ENCODE measurements around the gene GPHN. TPM values are rescaled to one million over a fixed set of nuclear protein-coding genes. Genes with fewer than 3 reads are reported as not detected.

GPHN gene
- total and polyA plus RNA-seq, 8 donors, result 15.7 to 98.7 (median 35.7) TPM

- no peaks in the 10 kb centered on the region for H3K4me1 ChIP-seq
- no peaks in the 10 kb centered on the region for H3K36me3 ChIP-seq
- DNase-seq, result no peak
- no peak overlapping the region for H3K27ac ChIP-seq
- H3K9me3 ChIP-seq, result peaks cover 3 to 38% (median 20%) of the 10 kb centered on the region in 4 donors
- no peaks in the 10 kb centered on the region for H3K27me3 ChIP-seq
- TF ChIP-seq POLR2AphosphoS5 (IDR thresholded peaks at IDR 0.05) (no peak), EP300 (IDR thresholded peaks at IDR 0.05) (no peak), CTCF (IDR thresholded peaks at IDR 0.05) (no peak), POLR2A (IDR thresholded peaks at IDR 0.05) (no peak)
- no peak overlapping the region for H3K4me3 ChIP-seq
- intact Hi-C loops (cut with DNase I; ENCODE audit: low total_unique reads), result no loop called here
Observed at GRCh38 chr14:66680216-66680615, 172.3 kb downstream of the GPHN start.

- H3K27ac ChIP-seq, result no peak overlapping the region
- no peaks in the 10 kb centered on the region for H3K27me3 ChIP-seq
- intact Hi-C loops (cut with DNase I; ENCODE audit: low total_unique reads), result no loop called here
- no peaks in the 10 kb centered on the region for H3K36me3 ChIP-seq
- no peak overlapping the region for H3K4me3 ChIP-seq
- 80 to 94% (median 86%) methylated on average over 2 of the region's 2 CpGs for WGBS, 5 donors
- TF ChIP-seq CTCF (IDR thresholded peaks at IDR 0.05), result no peak
- no peak for TF ChIP-seq POLR2A (IDR thresholded peaks at IDR 0.05)
- no peak for TF ChIP-seq EP300 (IDR thresholded peaks at IDR 0.05)
- TF ChIP-seq POLR2AphosphoS5 (IDR thresholded peaks at IDR 0.05), result no peak
- no peak for DNase-seq
- no peaks in the 10 kb centered on the region for H3K4me1 ChIP-seq
- H3K9me3 ChIP-seq, result no peaks in the 10 kb centered on the region
Observed at GRCh38 chr14:66696326-66696725, 188.4 kb downstream of the GPHN start.

GRCh38 chr14:66698503-66698902 lies 190.6 kb downstream of the GPHN start:
- H3K27me3 ChIP-seq, result no peaks in the 10 kb centered on the region
- DNase-seq, result no peak
- intact Hi-C loops (cut with DNase I; ENCODE audit: low total_unique reads), result no loop called here
- TF ChIP-seq CTCF (IDR thresholded peaks at IDR 0.05) (no peak), EP300 (IDR thresholded peaks at IDR 0.05) (no peak), POLR2AphosphoS5 (IDR thresholded peaks at IDR 0.05) (no peak), POLR2A (IDR thresholded peaks at IDR 0.05) (no peak)
- H3K9me3 ChIP-seq, result no peaks in the 10 kb centered on the region
- H3K36me3 ChIP-seq, result no peaks in the 10 kb centered on the region
- no peak overlapping the region for H3K27ac ChIP-seq
- no peaks in the 10 kb centered on the region for H3K4me1 ChIP-seq
- 76 to 88% (median 82%) methylated on average over 2 of the region's 2 CpGs for WGBS, 5 donors
- no peak overlapping the region for H3K4me3 ChIP-seq

GRCh38 chr14:66701813-66702212 lies 193.9 kb downstream of the GPHN start:
- no peak for DNase-seq
- Histone ChIP-seq H3K27ac (no peak overlapping the region), H3K27me3 (no peaks in the 10 kb centered on the region), H3K9me3 (peaks cover 0 to 10% (median 5%) of the 10 kb centered on the region in 4 donors), H3K4me1 (no peaks in the 10 kb centered on the region), H3K36me3 (no peaks in the 10 kb centered on the region), H3K4me3 (no peak overlapping the region)
- intact Hi-C loops (cut with DNase I; ENCODE audit: low total_unique reads), result no loop called here
- WGBS, 5 donors, result 95 to 100% (median 97%) methylated on average over 1 to 4 of the region's 4 CpGs; no CpG with 5 or more reads in 1 of the 5 donors
- no peak for TF ChIP-seq EP300 (IDR thresholded peaks at IDR 0.05)
- no peak for TF ChIP-seq POLR2AphosphoS5 (IDR thresholded peaks at IDR 0.05)
- TF ChIP-seq CTCF (IDR thresholded peaks at IDR 0.05), result no peak
- no peak for TF ChIP-seq POLR2A (IDR thresholded peaks at IDR 0.05)
